ENCODE data around the gene PCDHA1. TPM values are rescaled to one million over a fixed set of nuclear protein-coding genes. Genes with fewer than 3 reads are reported as not detected.
"Not testable (repeated sequence)": the region's sequence is repeated elsewhere in the genome, so short reads cannot be mapped to it uniquely, and the experiment has no call there.

The PCDHA1 gene
- polyA plus RNA-seq, 1 of the 3 experiments (the other 2 are of a cell fraction): 0.16 TPM

- H3K36me3 ChIP-seq (replicated peaks in 1 of 2; ENCODE audit: control insufficient read depth in 1 of 2, insufficient read depth in 2 of 2, low read length in 1 of 2); H3K4me3 ChIP-seq (ENCODE audit: low read depth in 2 of 2, low read length in 1 of 2); H3F3A ChIP-seq (replicated peaks; ENCODE audit: insufficient read depth); H3K9ac ChIP-seq; H3K79me2 ChIP-seq (ENCODE audit: insufficient read depth); H3K4me1 ChIP-seq (ENCODE audit: control insufficient read depth in 1 of 2, insufficient read depth in 2 of 2, low read depth in 1 of 2, low read length in 1 of 2); H3K9me2 ChIP-seq; H2AFZ ChIP-seq (ENCODE audit: low read depth); POLR2A ChIA-PET; DNase-seq; H4K20me1 ChIP-seq (ENCODE audit: insufficient read depth); CTCF ChIA-PET; H3K27ac ChIP-seq (ENCODE audit: low read depth in 2 of 2, low read length in 1 of 2); H3K27me3 ChIP-seq (ENCODE audit: insufficient read depth); H3K4me2 ChIP-seq: not testable (repeated sequence)
- H3K9me3 ChIP-seq: peaks cover 19% of the 10 kb centered on the region; the same call in 1 of the 2 replicates
- WGBS (ENCODE audit: low lambda C conversion rate): 88% methylated on average over 39 of the region's 45 CpGs
These were observed 16.4 kb downstream of the PCDHA1 start for GRCh38 chr5:140802381-140802780.

- TF ChIP-seq EZH2phosphoT487 (IDR thresholded peaks at IDR 0.05; ENCODE audit: borderline replicate concordance, low read depth) (no peak), GABPA (IDR thresholded peaks at IDR 0.05; ENCODE audit: low read depth) (no peak), TEAD4 (IDR thresholded peaks at IDR 0.05; ENCODE audit: borderline replicate concordance, insufficient read depth) (no peak), RAD21 (IDR thresholded peaks at IDR 0.05; ENCODE audit: low read length) (no peak)
- TF ChIP-seq, protein P1, sequence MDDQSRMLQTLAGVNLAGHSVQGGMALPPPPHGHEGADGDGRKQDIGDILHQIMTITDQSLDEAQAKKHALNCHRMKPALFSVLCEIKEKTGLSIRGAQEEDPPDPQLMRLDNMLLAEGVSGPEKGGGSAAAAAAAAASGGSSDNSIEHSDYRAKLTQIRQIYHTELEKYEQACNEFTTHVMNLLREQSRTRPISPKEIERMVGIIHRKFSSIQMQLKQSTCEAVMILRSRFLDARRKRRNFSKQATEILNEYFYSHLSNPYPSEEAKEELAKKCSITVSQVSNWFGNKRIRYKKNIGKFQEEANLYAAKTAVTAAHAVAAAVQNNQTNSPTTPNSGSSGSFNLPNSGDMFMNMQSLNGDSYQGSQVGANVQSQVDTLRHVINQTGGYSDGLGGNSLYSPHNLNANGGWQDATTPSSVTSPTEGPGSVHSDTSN (IDR thresholded peaks at IDR 0.05): no peak
- TF ChIP-seq, protein P2, sequence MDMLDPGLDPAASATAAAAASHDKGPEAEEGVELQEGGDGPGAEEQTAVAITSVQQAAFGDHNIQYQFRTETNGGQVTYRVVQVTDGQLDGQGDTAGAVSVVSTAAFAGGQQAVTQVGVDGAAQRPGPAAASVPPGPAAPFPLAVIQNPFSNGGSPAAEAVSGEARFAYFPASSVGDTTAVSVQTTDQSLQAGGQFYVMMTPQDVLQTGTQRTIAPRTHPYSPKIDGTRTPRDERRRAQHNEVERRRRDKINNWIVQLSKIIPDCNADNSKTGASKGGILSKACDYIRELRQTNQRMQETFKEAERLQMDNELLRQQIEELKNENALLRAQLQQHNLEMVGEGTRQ (IDR thresholded peaks at IDR 0.05; ENCODE audit: borderline replicate concordance, low read depth, low read length): no peak
- TF ChIP-seq, protein P3, sequence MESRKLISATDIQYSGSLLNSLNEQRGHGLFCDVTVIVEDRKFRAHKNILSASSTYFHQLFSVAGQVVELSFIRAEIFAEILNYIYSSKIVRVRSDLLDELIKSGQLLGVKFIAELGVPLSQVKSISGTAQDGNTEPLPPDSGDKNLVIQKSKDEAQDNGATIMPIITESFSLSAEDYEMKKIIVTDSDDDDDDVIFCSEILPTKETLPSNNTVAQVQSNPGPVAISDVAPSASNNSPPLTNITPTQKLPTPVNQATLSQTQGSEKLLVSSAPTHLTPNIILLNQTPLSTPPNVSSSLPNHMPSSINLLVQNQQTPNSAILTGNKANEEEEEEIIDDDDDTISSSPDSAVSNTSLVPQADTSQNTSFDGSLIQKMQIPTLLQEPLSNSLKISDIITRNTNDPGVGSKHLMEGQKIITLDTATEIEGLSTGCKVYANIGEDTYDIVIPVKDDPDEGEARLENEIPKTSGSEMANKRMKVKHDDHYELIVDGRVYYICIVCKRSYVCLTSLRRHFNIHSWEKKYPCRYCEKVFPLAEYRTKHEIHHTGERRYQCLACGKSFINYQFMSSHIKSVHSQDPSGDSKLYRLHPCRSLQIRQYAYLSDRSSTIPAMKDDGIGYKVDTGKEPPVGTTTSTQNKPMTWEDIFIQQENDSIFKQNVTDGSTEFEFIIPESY (IDR thresholded peaks at IDR 0.05; ENCODE audit: borderline replicate concordance, low read depth): no peak
- WGBS (ENCODE audit: low lambda C conversion rate): 92% methylated on average over 40 of the region's 53 CpGs
These were observed 16.9 kb downstream of the PCDHA1 start for GRCh38 chr5:140802781-140803271.

More at GRCh38 chr5:140802781-140803271, 16.9 kb downstream of the PCDHA1 start:
- H3F3A ChIP-seq (replicated peaks; ENCODE audit: insufficient read depth): no peaks in the 10 kb centered on the region
- H3K9ac ChIP-seq: no peak overlapping the region
- no peaks in the 10 kb centered on the region; a peak in 1 of 4 replicates for H3K4me1 ChIP-seq (ENCODE audit: control insufficient read depth in 1 of 2, insufficient read depth in 2 of 2, low read depth in 1 of 2, low read length in 1 of 2)
- POLR2A ChIA-PET: no interaction called here
- H2AFZ ChIP-seq (ENCODE audit: low read depth): no peak overlapping the region
- no peak overlapping the region for H3K4me2 ChIP-seq
- peaks cover 19% of the 10 kb centered on the region; the same call in 1 of the 2 replicates for H3K9me3 ChIP-seq
- H3K27me3 ChIP-seq (ENCODE audit: insufficient read depth): no peaks in the 10 kb centered on the region
- H3K27ac ChIP-seq (ENCODE audit: low read depth in 2 of 2, low read length in 1 of 2): no peak overlapping the region
- H3K4me3 ChIP-seq (ENCODE audit: low read depth in 2 of 2, low read length in 1 of 2): no peak overlapping the region; a peak in 1 of 4 replicates
- H3K79me2 ChIP-seq (ENCODE audit: insufficient read depth): no peaks in the 10 kb centered on the region
- no peak for DNase-seq
- CTCF ChIA-PET: no interaction called here
- no peaks in the 10 kb centered on the region for H3K9me2 ChIP-seq
- H3K36me3 ChIP-seq (replicated peaks in 1 of 2; ENCODE audit: control insufficient read depth in 1 of 2, insufficient read depth in 2 of 2, low read length in 1 of 2): no peaks in the 10 kb centered on the region
- H4K20me1 ChIP-seq (ENCODE audit: insufficient read depth): no peaks in the 10 kb centered on the region
